GM21529 (cell line): ENCODE measurements around the gene BLOC1S1.

Experiments used
- ATAC-seq: cut with Tn5 transposase; IDR thresholded peaks from one replicate; pipeline ENCODE4 v1.9.1; 2021; ENCODE audit not compliant: unreplicated experiment

BLOC1S1 gene

DNA sequence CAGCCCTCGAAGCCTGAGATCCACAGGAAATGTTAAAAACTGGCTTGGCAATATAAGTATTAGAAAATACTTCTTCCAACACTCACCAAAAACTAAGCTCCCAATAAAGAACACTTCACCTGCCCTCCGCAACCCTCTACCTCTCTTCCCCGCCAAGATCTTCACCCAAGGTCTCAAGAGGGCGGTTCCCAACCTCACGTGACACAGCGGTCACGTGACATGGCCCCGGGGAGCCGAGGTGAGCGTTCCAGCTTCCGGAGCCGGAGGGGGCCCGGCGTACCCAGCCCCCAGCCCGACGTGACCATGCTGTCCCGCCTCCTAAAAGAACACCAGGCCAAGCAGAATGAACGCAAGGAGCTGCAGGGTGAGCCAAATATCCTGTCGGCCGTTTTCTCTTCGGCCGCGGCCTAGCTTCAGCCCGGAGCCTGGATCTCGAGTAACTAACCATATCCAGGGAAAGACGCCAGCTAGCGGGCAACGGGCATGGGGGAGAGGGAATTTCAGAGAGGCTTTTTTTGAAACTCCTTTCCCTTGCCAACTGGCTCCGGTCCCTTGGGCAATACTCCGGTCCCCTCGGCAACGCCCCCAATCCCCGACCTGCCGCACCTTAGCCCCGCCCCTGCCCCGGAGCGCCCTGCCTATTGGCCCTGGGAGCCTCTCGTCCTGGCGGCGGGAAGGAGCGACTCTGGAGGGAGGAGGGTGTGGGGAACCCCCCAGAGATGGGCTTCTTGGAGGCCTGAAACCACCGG is at the start of gene BLOC1S1:
Gene BLOC1S1, plus strand, starts transcription at position 214 of the 749 bp plus-strand sequence. Its CDS starts 6 bp downstream, at position 220.
- peak; percentile 92 for ATAC-seq

DNA sequence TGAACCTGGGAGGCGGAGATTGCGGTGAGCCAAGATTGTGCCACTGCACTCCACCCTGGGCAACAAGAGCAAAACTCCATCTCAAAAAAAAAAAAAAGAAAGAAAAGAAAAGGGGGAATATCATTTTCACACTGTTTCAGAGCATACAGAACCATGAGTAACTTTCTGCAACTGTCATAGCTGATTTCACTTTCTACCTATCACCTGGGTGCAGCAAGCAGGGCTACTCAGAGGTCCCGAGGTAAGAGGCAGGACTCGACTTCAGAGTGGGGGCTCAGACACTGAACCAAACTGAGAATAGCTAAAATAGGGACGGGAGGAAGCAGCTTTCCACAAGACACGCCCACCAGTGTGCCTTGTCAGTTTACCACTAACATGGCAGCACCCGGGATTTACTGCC is 49.3 kb upstream of the BLOC1S1 start:
- ATAC-seq: no peak

DNA sequence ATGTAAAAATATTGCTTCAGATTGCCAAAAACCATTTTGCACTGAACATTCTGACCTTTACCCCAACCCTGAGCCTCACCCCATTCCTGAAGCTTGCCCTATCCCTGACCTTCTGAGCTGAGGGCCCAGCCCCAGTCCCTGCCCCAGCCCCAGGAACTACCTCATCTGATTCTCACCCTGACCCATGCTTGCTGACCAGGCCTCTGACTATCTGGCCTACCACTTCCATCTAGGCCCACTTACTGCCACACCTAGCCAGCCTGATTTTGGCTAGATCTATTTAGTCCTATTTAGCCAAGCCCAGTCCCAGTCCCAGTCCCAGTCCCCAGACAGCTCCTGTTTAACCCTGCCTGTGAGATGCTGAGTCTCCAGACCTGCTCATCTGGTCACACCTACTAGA is 45.6 kb upstream of the BLOC1S1 start:
- no peak for ATAC-seq

DNA sequence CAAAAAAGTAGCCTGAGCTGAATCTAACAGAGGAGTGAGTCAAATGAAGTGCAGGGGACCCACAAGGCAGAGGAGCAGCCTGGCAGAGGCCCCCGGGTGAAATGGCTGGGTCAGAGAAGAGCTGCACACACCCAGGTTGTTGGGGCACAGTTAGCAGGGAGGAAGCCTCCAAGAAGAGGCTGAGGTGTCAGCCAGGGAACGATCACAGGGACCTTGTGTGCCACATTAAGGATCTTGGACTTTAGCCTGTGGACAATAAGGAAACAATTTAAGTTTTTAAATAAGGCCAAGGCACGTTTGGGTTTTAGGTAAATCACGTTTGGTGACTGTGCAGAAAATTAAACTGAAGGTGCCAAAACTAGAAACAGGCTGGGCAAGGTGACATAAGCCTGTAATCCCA is 44.1 kb upstream of the BLOC1S1 start:
- no peak for ATAC-seq

DNA sequence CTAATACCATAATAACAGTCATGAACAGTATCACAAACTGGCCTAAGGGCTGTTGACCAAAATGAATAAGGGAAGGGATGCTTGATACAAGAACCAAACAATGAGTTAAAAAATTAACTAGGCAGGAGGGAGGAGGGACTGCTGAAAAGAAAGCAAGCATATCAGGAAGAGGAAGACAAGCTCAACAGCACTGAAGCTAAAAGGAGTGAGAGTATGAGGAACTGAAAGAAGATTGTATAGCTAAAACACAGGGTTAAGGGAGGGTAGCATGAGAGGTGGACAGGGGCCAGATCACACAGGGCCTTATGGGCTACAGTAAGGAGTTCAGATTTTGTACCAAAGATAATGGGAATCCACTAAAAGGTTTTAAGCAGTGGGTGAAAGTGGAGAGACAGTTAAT is 42.2 kb upstream of the BLOC1S1 start:
- peak; percentile 100 for ATAC-seq

DNA sequence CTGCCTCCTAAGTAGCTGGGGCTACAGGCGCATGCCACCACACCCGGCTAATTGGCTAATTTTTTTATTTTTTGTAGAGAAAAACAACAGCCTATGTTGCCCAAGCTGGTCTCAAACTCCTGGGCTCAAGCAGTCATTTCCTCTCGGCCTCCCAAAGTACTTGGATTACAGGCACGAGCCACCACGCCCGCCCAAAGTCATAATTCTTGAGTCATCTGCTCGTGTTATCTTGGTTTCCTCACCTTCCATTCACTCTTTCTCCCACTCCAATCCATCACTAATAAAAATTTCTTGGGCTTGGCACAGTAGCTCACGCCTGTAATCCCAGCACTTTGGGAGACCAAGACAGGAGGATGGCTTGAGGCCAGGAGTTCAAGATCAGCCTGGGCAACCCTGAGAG is 40.2 kb upstream of the BLOC1S1 start:
- no peak for ATAC-seq

DNA sequence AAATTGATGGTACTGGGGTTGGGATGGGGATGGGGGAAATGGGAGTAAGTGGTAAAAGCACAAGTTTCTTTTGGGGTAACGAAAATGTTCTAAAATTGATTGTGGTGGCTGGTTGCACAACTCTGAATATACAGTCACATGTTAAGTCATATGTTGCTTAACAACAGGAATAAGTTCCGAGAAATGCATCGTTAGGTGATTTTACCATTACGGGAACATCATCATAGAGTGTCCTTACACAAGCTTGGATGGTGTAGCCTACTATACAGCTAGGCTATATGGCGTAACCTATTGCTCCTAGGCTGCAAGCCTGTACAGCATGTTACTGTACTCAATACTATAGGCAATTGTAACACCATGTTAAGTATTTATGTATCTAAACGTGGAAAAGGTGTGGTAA is 39.1 kb upstream of the BLOC1S1 start:
- no peak for ATAC-seq

DNA sequence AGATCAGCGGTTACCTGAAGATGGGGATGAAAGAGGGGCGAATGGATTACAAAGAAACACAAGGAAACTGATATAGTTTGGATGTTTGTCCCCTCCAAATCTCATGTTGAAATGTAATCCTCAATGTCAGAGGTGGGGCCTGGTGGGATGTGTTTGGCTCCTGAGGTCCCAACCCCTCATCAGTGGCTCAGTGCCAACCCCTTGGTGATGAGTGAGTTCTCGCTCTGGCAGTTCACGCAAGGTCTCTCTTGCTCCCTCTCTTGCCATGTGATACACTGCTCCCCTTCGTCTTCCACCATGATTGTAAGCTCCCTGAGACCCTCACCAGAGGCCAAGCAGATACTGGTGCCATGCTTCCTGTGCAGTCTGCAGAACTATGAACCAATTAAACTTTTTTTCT is 36.2 kb upstream of the BLOC1S1 start:
- ATAC-seq: no peak

DNA sequence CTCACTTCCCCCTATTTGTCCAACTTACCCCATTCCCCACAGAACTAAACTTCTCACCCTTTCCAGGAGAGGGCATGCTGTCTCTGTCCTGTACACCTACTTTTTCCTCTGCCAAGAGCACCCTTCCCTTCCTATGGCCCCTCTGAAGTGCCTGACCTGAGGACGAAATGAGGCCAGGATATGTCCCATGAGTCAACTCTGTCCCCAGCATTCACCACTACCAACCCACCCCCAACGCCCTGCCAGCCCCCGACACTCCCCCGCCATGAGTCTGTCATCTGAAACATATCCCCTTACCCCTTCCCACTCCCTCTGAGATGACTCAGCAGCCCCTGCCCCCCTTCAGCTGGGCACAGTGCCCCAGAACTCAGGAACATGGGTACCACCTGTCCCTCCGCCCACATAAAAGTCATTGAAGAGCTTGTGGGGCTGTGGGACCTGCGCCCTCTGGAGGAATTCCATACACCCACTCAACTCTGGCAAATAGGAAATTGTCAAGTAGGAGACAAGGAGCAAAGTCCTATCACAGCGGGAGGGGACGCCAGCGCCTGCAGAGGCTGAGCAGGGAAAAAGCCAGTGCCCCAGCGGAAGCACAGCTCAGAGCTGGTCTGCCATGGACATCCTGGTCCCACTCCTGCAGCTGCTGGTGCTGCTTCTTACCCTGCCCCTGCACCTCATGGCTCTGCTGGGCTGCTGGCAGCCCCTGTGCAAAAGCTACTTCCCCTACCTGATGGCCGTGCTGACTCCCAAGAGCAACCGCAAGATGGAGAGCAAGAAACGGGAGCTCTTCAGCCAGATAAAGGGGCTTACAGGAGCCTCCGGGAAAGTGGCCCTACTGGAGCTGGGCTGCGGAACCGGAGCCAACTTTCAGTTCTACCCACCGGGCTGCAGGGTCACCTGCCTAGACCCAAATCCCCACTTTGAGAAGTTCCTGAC is 34.4 kb upstream of the BLOC1S1 start:
- ATAC-seq: no peak

DNA sequence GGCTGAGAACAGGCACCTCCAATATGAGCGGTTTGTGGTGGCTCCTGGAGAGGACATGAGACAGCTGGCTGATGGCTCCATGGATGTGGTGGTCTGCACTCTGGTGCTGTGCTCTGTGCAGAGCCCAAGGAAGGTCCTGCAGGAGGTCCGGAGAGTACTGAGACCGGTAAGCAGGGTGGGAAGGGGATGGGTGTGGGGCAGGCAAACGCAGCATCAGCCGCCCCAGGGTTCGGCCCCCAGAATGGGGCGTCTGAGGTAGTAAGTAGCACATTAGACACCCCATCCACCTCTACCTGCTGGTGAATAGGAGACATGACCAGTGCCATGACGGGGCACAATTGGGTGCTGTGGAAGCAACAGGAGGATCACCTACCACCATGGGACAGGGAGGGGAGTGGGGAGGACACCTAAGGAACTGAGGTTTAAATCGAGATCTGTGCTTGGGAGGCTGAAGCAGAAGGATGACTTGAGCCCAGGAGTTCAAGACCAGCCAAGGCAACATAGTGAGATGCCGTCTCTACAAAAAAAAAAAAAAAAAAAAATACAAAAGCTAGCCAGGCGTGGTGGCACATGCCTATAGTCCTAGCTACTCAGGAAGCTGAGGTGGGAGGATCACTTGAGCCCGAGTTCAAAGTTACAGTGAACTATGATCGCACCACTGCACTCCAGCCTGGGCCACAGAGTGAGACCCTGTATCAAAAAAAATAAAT is 33.6 kb upstream of the BLOC1S1 start:
- ATAC-seq: no peak

DNA sequence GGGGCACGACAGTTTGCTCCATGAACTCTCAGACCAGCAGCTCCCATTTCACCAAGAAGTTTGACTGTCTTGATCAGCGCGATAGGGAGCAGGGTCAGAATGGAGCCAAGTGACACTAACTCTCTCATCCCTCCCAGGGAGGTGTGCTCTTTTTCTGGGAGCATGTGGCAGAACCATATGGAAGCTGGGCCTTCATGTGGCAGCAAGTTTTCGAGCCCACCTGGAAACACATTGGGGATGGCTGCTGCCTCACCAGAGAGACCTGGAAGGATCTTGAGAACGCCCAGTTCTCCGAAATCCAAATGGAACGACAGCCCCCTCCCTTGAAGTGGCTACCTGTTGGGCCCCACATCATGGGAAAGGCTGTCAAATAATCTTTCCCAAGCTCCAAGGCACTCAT is 32.2 kb upstream of the BLOC1S1 start:
- no peak for ATAC-seq

DNA sequence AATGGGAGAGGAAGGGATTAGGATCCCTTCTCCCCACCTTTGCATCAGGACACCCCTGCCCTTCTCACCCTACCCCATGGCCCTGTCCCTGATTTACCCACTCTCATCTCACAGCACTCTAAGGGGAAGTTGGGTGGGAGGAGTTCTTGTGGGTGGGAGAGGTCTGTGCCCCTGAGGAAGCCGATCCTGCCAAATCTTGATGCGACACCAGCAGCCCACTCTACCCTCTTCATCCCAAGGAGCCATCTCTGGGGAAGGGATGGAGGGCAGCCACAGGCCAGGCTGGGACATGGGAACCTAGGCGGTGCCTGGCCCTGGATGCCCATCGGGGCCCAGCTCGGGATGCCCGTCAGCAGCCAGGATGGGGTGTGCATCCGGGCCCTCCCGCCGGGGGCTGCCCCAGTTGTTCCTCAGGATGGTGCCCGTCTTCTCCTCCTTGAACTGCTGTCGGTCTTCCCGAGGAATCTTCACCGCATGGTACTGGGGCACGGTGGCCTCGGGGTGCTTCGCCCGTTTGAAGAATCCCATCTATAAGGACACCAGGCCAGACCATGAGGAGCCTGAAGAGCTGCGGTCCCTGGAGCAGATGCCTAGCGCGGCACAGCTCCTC is 31.0 kb upstream of the BLOC1S1 start:
- no peak for ATAC-seq

DNA sequence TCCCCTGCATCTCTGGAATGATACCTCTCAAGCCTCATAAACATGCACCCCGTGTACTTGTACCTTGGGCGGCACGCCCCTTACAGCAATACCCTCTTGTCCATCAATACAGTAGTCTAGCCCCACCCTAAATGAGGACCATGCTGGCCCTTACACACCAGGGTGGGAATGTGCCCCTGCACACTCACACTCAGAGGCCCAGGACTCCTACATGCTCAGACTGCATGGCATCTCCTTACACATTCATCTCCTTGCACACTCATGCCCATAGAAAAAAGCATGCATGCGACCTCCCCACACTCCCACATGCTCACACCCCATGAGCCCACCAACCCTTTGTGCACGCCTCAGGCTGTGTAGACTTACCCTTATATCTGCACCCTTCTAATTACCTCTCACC is 30.2 kb upstream of the BLOC1S1 start:
- no peak for ATAC-seq

DNA sequence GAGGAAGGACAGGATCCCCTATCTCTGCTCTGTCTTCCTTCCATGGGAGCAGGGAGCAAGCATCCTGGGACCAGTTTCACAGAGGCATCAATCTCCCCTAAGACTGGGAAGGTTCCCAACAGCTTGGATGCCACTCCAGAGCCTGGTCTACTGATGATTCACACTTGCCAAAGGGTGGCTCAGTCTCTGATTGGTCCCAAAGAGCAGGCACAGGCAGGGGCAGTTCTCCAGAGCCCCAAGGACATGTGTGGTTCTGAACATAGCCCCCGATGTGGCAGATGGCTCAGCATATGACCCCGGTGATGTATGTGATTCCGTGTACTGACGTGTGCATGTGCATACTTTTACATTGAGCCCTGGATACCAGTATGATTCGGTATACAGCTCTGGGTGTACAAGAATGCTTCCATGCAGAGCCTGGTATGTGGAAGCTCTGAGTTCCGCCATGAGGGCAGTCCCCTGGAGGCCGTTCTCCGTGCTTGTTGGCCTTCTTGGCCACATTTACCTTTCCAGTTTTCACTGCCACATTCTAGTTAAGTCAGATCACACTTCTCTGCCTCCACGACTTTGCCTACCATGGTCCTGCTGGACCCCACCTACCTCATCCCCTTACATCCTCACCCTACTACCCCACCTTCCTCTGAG is 29.4 kb upstream of the BLOC1S1 start:
- no peak for ATAC-seq

DNA sequence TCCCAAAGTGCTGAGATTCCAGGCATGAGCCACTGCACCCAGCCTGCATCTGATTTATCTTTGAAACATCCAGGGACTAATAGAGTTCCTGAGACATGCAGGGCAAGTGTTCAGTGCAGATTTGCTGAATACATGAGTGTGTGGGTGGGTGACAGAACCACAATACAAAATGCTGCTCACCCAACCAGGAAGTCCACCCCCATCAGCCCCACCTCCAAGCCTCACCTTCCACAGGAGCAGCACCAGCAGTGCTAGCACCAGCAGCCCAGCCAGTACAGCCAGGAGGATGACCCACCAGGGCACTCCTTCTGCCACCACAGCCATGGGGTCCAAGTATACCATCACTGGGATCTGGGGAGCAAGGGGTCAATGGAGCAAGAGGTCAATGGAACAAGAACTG is 28.1 kb upstream of the BLOC1S1 start:
- ATAC-seq: no peak

DNA sequence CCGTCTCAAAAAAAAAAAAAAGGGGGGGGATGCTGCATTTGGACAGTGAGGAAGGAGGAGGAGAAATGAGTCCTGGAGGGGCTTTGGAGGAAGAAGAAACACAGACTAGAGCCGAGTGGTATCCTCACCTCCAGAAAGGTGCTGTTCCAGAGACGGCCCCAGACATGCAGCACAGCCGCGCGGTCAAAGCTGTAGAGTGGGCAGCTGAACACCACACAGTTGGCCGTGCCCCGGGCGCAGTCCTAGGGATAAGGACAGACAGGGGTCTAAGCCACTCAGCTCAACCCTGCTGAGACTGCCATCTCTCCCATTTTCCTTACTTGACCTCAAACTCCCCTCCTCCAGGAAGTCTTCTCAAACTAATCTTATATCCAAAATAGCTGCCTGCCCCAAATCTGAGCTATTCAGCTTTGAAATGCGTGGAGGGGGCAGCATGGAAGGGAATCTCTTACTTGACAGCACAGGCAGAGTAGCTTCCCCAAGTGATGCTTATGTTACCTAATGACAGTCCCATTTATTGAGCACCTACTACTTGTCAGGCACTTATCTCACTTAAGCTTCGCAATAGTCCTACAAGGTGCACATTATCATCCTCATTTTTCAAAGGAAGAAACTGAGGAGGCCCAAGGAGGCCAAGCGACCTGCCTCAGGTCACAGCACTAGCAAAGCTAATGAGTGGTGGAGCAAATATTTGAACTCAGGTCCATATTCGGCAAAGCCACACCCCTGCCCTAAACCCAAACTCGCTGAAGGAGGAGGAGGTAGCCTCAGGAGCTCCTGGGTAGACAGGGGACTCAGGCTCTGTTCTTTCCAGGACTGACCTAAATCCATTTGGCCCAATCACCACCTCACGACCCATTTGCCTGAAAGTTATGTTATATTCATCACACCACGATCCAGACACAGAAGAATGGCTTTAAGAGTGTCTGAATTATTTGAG is 26.9 kb upstream of the BLOC1S1 start:
- ATAC-seq: no peak

DNA sequence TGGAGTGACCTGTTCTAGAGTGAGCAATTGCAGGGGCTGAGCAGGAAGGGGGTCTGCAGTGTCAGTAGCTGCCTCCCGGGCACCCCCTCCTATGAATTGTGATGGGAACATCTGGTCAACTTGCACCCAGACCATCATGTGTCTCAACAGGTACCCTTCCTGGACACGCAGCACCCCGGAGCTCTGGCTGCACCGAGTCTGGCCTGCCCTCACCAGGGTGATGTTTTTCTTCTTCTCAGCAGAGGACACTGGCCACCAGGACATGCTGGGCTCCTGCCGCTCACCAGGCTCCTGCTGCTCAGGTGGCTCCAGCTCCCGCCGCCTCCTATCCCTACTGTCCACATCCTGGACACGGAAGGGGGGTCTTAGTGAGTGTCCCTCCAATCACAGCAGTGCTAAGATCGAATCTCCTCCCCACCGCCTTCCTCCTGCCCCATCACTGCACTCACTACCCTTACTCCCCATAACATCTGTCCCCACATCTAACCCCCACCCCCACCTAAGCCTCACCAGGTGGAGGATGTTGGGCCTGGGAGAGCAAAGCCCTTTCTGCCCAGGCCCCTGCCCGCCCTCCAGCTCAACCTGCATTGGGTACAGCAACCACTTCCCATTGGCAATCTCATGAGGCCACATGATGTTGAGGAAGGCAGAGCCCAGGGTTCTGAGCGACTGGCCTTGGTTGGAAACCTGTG is 23.1 kb upstream of the BLOC1S1 start:
- ATAC-seq: no peak

DNA sequence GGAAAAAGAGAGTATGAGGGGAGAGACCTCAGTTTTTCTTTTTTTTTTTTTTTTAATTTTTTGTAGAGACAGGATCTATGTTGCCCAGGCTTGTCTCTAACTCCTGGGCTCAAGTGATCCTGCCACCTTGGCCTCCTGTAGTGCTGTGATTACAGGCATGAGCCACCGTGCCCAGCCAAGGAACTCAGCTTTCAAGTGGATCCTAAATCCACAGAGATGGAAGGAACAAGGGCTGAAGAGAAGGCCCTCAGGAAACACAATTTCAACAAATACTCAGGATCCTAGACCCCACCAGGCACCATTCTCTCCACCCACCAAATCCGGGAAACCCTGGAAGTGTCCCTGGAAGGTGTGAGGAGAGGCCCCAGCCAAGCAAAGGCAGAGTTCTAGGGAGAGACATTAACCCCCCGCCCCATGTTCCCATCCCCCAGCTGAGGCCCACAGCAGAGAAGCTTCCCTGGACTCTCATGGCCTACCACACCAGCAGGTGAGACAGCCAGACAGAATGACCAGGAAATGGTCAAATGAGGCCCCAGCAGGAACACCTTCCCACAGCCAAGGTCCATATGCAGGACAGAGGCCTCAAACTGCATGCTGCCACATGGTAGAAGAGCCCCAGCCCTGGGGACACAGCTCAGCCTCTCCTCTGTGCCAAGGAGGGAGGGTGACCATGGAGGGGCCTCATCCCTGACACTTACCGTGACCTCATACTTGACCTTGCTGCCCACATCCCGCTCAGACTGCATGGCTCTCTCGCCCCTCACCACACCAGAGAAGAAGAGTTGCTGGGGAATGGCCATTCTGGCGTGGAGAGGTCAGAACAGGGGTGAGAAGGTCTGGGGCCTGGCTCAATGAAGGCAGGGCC is 22.3 kb upstream of the BLOC1S1 start:
- no peak for ATAC-seq
